ENCODE data around the gene KAZN.
"Not testable (repeated sequence)": the region's sequence is repeated elsewhere in the genome, so short reads cannot be mapped to it uniquely, and the experiment has no call there.

Gene KAZN

DNA sequence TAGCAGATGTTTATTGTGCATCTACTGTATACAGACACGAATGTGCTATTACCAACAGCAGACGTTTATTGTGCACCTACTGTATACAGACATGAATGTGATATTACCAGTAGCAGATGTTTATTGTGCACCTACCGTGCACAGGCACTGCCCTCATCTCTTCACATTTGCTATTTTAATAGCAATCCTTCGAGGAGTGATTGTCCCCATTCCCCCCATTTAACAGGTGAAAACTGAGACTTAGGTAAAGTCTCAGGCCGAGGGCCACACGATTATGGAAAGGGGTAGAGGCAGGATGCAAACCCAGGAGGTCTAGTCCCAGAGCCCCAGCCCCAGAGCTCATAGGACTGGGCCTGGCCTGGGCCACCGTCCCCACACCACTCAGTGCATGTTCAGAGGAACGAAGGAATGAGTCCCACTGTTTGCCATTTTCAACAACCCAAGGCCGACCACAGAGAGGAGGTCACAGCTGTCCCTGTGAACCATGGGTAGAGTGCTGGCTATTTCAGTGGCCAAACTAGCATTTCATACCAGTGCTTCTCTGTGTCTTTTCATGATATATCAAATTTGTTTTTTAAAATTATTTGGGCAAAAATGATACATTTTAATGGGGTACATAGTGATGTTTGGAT lies 440.6 kb downstream of the KAZN start:
- Mint-ChIP-seq H3K27ac (no peak overlapping the region), H3K27me3 (peaks cover 1% of the 10 kb centered on the region), H3K36me3 (no peaks in the 10 kb centered on the region), H3K9me3 (no peaks in the 10 kb centered on the region), H3K4me1 (no peaks in the 10 kb centered on the region), H3K4me3 (no peak overlapping the region)
- ATAC-seq (ENCODE audit: low read depth) (no peak), DNase-seq (ENCODE audit: low spot score in 2 of 2) (no peak)

DNA sequence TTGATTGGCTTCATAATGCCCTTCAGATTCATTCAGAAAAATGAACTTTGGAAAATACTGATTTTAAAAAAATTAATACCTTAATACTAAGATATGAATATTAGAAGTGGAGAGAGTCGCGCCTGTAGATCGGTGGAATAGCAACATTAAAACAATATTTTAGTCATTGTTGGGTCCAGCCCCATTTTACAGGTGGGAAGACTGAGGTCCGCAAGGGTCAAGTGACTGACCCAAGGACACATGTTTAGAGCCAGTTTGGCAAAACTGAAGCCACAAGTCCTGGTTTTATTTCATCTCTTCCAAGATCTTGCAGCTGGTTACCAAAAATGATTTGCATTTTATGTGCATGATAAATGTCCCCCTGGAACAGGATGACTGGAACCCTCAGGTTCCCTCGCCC lies 441.4 kb downstream of the KAZN start:
- Mint-ChIP-seq H3K36me3 (no peaks in the 10 kb centered on the region), H3K4me3 (no peak overlapping the region), H3K9me3 (no peaks in the 10 kb centered on the region), H3K27ac (no peak overlapping the region), H3K4me1 (no peaks in the 10 kb centered on the region), H3K27me3 (peaks cover 2% of the 10 kb centered on the region)
- no peak for ATAC-seq (ENCODE audit: low read depth)
- no peak for DNase-seq (ENCODE audit: low spot score in 2 of 2)

DNA sequence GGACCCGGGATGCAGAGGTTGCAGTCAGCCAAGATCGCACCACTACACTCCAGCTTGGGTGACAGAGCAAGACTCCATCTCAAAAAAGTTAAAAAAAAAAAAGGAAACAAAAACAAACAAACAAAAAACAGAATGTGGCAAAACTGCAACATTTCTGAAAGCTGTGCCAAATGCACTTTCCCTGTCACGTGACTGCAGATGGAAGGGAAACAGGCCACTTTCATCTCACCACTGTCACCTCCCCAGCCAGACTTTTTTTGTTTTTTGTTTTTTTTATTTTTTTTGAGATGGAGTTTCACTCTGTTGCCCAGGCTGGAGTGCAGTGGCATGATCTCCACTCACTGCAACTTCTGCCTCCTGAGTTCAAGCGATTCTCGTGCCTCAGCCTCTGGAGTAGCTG lies 442.2 kb downstream of the KAZN start:
- H3K27ac Mint-ChIP-seq; H3K4me3 Mint-ChIP-seq; H3K27me3 Mint-ChIP-seq; DNase-seq (ENCODE audit: low spot score in 2 of 2); ATAC-seq (ENCODE audit: low read depth); H3K9me3 Mint-ChIP-seq; H3K4me1 Mint-ChIP-seq; H3K36me3 Mint-ChIP-seq: not testable (repeated sequence)

DNA sequence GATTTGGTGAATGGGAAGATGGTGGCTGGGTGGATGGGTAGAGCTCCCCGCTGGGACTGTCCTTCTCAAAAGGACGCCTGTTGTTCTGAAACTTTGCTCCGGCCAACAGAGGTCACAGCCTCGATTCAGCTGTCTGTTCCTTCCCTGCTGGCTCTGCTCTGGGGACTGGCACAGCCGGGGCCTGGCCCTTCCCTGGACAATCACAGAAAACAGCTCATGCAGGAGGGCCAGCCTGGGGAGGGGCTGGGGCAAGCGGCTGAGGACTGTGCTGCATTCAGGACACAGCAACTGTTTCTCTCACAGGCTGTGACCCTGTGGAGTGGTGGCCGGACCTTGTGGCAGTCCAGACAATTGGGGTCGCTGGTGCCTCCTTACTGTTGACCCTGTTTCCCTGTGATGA lies 444.4 kb downstream of the KAZN start:
- Mint-ChIP-seq H3K4me1 (no peaks in the 10 kb centered on the region), H3K9me3 (no peaks in the 10 kb centered on the region), H3K27me3 (peaks cover 1% of the 10 kb centered on the region), H3K4me3 (no peak overlapping the region), H3K27ac (no peak overlapping the region), H3K36me3 (no peaks in the 10 kb centered on the region)
- ATAC-seq (ENCODE audit: low read depth) (no peak), DNase-seq (ENCODE audit: low spot score in 2 of 2) (no peak)

DNA sequence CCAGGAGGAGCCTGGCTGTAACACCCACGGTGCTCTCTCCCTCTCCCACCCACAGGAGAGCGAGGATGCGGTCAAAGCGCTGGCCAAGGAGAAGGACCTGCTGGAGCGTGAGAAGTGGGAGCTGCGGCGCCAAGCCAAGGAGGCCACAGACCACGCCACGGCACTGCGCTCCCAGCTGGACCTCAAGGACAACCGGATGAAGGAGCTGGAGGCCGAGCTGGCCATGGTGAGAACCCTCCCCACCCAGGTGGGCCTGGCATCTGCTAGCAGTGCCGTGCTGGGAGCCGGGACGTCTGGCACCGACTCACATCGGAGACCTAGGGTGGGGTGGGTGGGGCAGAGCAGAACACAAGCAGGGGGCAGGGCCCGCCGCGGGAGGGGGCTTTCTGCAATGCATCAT lies 445.4 kb downstream of the KAZN start:
- DNase-seq (ENCODE audit: low spot score in 2 of 2) (no peak), ATAC-seq (ENCODE audit: low read depth) (no peak)
- Mint-ChIP-seq H3K27me3 (peaks cover 1% of the 10 kb centered on the region), H3K4me1 (no peaks in the 10 kb centered on the region), H3K9me3 (no peaks in the 10 kb centered on the region), H3K4me3 (no peak overlapping the region), H3K36me3 (no peaks in the 10 kb centered on the region), H3K27ac (no peak overlapping the region)

DNA sequence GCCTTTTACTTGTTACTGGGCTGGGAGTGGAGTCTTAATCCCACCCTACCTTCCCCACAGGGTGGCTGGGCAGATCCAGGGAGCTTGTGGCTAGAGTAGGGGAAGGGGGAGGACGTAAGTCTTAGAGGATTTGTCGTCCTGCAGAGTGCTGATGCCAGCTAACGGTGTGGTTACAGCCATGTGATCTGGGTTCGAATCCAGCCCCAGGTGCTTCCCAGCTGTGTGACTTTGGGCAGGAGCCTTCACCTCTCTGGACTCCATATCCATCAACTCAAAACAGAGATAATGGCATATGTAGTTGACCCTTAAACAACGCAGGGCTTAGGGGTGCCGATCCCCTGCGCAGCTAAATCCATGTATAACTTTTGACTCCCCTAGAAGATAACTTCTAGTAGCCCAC lies 446.6 kb downstream of the KAZN start:
- Mint-ChIP-seq H3K4me3 (no peak overlapping the region), H3K9me3 (no peaks in the 10 kb centered on the region), H3K36me3 (no peaks in the 10 kb centered on the region), H3K27ac (no peak overlapping the region), H3K4me1 (no peaks in the 10 kb centered on the region), H3K27me3 (peaks cover 1% of the 10 kb centered on the region)
- DNase-seq (ENCODE audit: low spot score in 2 of 2) (no peak), ATAC-seq (ENCODE audit: low read depth) (no peak)

DNA sequence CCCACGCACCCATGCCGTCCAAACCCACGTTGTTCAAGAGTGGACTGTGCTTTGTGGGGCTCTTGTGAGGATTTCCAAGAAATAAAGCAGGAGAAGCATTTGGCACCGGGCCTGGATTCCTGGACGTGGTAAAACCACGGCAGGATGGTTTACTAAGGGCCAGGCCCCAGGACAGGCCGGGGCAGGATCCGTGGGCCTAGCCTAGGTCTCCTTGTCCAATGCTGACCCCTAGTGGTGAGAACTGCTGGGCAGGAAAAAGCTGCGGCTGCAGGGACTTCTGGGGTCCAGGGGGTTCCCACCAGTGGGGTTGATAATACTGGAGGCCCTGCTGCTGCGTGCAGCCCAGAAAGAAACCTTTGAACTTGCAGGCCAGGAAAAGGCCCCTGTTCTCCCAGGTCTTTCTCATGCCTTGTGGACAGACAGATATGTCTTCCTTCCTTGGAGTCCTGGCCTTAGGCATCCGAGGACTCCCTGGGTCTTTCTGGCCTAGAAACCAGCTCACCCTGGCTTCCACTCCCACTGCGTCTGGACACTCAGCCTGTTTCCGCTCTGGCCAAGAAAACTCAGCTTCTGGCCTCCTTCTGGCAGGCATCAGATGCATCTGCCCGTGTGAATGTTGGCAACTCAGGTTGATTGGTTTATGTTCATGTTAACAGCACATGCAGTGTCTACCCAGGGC lies 448.1 kb downstream of the KAZN start:
- no peaks in the 10 kb centered on the region for H3K9me3 Mint-ChIP-seq
- no peak overlapping the region for H3K4me3 Mint-ChIP-seq
- DNase-seq (ENCODE audit: low spot score in 2 of 2) (peak; percentile 53 to 59), ATAC-seq (ENCODE audit: low read depth) (no peak)
- peaks cover 1% of the 10 kb centered on the region for H3K27me3 Mint-ChIP-seq
- H3K4me1 Mint-ChIP-seq = no peaks in the 10 kb centered on the region
- H3K27ac Mint-ChIP-seq = no peak overlapping the region
- no peaks in the 10 kb centered on the region for H3K36me3 Mint-ChIP-seq

DNA sequence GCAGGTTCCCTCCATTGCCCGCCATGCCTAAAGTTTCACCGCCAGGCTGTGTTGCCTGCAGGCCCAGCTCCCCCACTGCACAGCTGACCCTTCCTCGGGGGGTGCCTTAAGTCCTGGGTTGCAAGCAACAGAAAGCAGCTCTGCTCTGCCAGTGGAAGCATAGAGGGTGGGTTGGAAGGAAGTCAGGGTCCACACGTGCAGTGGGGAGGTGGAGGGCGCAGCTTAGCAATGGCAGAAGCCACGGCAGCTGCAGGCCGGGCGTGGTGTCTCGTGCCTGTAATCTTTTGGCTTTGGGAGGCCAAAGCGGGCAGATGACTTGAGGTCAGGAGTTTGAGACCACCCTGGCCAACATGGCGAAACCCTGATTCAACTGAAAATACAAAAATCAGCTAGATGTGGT lies 448.8 kb downstream of the KAZN start:
- ATAC-seq (ENCODE audit: low read depth) (no peak), DNase-seq (ENCODE audit: low spot score in 2 of 2) (no peak)
- Mint-ChIP-seq H3K9me3 (peaks cover 4% of the 10 kb centered on the region), H3K27me3 (peaks cover 1% of the 10 kb centered on the region), H3K27ac (no peak overlapping the region), H3K36me3 (peaks cover 4% of the 10 kb centered on the region), H3K4me3 (no peak overlapping the region), H3K4me1 (no peaks in the 10 kb centered on the region)

DNA sequence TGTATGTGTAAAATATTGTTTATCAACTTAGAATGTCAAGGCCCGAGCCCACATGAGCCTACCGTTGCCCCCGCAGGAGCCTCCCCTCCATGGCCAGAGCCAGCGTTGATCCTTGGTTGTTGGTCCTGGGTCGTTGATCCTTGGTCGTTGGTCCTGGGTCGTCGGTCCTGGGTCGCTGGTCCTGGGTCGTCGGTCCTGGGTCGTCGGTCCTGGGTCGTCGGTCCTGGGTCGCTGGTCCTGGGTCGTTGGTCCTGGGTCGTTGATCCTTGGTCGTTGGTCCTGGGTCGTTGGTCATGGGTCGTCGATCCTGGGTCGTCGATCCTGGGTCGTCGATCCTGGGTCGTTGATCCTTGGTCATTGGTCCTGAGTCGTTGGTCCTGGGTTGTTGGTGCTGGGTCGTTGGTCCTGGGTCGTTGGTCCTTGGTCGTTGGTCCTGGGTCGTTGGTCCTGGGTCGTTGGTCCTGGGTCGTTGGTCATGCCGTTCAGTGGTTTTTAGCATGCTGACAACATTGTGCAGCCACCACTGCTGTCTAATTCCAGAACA lies 450.0 kb downstream of the KAZN start:
- DNase-seq (ENCODE audit: low spot score in 2 of 2) (no peak), ATAC-seq (ENCODE audit: low read depth) (no peak)
- peaks cover 4% of the 10 kb centered on the region for H3K36me3 Mint-ChIP-seq
- peaks cover 9% of the 10 kb centered on the region for H3K9me3 Mint-ChIP-seq
- no peaks in the 10 kb centered on the region for H3K4me1 Mint-ChIP-seq
- no peak overlapping the region for H3K27ac Mint-ChIP-seq
- peaks cover 1% of the 10 kb centered on the region for H3K27me3 Mint-ChIP-seq
- H3K4me3 Mint-ChIP-seq = no peak overlapping the region

DNA sequence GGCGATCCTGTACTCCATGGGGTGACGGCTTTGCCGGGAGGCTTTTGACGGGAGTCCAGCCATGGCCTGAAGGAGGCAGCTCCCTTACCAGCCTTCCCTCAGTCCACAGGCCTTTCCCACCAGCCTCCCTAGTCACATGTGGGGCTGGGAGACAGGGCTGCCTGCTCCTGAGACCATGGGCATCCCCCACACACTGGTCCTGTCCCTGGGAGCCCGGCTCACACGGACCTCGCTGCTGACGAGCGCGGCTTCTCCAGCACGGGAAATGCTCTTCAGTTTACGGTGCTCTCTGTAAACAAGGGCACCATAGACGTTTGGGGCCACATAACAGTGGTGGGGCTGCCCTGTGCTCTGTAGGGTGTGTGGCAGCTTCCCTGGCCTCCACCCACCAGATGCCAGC lies 450.6 kb downstream of the KAZN start:
- Mint-ChIP-seq H3K27me3 (peaks cover 1% of the 10 kb centered on the region), H3K9me3 (peaks cover 9% of the 10 kb centered on the region), H3K4me3 (no peak overlapping the region), H3K27ac (no peak overlapping the region), H3K36me3 (peaks cover 4% of the 10 kb centered on the region), H3K4me1 (no peaks in the 10 kb centered on the region)
- no peak for DNase-seq (ENCODE audit: low spot score in 2 of 2)
- no peak for ATAC-seq (ENCODE audit: low read depth)

DNA sequence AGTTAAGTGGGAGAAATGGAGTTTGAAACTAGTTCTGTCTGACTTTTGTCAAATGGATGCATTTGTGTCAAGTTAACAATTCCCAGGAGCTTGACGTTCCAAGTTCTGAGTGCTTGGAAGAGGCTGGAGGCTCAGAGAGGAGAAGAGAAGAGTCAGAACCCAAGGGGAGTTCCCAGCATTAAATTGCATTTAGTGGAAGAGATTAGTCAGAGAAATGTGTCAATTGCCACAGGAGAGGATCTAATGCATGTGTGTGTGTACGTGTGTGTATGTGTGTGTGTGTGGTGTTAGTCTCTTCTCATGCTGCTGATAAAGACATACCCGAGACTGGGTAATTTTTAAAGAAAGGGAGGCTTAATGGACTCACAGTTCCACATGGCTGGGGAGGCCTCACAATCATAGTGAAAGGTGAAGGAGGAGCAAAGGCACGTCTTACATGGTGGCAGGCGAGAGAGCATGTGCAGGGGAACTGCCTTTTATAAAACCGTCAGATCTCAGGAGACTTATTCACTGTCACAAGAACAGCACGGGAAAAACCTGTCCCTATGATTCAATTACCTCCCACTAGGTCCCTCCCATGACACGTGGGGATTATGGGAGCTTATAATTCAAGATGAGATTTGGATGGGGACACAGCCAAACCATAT lies 453.5 kb downstream of the KAZN start:
- no peak for ATAC-seq (ENCODE audit: low read depth)
- no peak overlapping the region for H3K4me3 Mint-ChIP-seq
- no peak overlapping the region for H3K27ac Mint-ChIP-seq
- peaks cover 4% of the 10 kb centered on the region for H3K36me3 Mint-ChIP-seq
- no peaks in the 10 kb centered on the region for H3K4me1 Mint-ChIP-seq
- no peak for DNase-seq (ENCODE audit: low spot score in 2 of 2)
- H3K27me3 Mint-ChIP-seq = peaks cover 2% of the 10 kb centered on the region
- H3K9me3 Mint-ChIP-seq = peaks cover 9% of the 10 kb centered on the region

DNA sequence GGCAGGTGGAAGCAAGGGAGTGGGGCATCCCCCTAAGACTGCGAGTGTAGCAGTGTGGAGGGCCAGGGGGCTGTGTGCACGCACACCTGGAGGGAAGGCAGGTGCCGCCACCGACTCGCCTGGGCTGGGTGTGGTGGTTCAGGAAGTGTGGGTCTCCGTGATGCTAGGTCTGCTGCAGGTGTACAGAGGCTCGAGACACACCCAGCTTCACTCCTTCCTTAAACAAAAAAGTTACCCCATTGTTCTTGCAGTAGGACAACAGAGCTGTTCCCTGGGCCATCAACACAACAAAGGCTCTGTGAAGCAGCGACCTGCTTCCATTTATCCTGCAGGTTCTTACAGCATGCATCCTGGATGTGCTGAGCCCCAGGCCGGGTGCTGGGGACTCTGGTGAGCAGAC lies 454.7 kb downstream of the KAZN start:
- no peak for DNase-seq (ENCODE audit: low spot score in 2 of 2)
- no peak for ATAC-seq (ENCODE audit: low read depth)
- Mint-ChIP-seq H3K27ac (no peak overlapping the region), H3K36me3 (peaks cover 4% of the 10 kb centered on the region), H3K4me3 (no peak overlapping the region), H3K4me1 (no peaks in the 10 kb centered on the region), H3K9me3 (peaks cover 9% of the 10 kb centered on the region), H3K27me3 (peaks cover 7% of the 10 kb centered on the region)

DNA sequence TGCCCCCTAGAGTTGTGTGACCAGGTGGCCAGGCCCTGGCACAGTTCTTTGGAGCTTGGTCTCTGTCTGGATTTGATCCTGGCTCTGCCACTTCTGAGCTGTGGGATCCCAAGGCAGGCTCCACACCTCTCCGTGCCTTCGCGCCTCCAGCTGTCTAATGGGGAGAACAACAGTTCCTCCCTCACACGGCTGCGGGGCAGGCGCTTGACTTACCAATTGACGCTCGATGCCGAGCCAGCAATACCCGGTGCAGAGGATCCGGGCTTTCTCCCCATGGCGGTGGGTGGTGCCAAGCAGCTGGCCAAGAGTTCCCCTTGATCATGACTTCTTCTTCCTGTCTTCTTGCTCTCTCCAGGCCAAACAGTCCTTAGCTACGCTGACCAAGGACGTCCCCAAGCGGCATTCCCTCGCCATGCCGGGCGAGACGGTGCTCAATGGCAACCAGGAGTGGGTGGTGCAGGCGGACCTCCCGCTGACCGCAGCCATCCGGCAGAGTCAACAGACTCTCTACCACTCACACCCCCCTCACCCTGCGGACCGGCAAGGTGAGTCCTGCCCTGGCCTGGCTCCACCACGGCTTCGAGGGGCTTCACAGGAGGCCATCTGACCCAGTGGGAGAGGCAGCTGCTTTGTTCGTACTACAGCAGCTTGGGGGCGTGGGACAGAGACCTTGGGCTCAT lies 457.4 kb downstream of the KAZN start:
- Mint-ChIP-seq H3K27me3 (peaks cover 7% of the 10 kb centered on the region), H3K9me3 (peaks cover 9% of the 10 kb centered on the region), H3K4me3 (no peak overlapping the region), H3K36me3 (peaks cover 4% of the 10 kb centered on the region), H3K27ac (no peak overlapping the region), H3K4me1 (no peaks in the 10 kb centered on the region)
- ATAC-seq (ENCODE audit: low read depth) = no peak
- DNase-seq (ENCODE audit: low spot score in 2 of 2) = no peak

All from memory B cell (primary cell).